Stimulated activated naive CD8-positive, alpha-beta T cell treated with anti-CD3 and anti-CD28 coated beads, Interleukin-15, amount 100 ng/mL, for 72 hours (primary cell): ENCODE measurements around the gene GPATCH1.
"Not testable (repeated sequence)": the region's sequence is repeated elsewhere in the genome, so short reads cannot be mapped to it uniquely, and the experiment has no call there.

Source experiments
- ATAC-seq: fragments of 150-1000 bp; cut with Tn5 transposase; 2 replicates; pipeline ENCODE4 v1.10.0; 2021; ENCODE audit warnings: mild to moderate bottlenecking, moderate library complexity
- DNase-seq, 2 donors: peaks; one replicate each; pipeline ENCODE4 v3.0.0; 2021 to 2022
- H3K27ac Mint-ChIP-seq, 2 donors: one replicate each; pipeline ENCODE4 v1.8.0; 2022; ENCODE audit warnings: mild to moderate bottlenecking in 2 of 2, mixed read lengths in 2 of 2, moderate library complexity in 2 of 2
- H3K27me3 Mint-ChIP-seq: one replicate; pipeline ENCODE4 v1.8.0; 2022; ENCODE audit warnings: mixed read lengths
- H3K4me1 Mint-ChIP-seq: one replicate; pipeline ENCODE4 v1.8.0; 2022; ENCODE audit warnings: mild to moderate bottlenecking, mixed read lengths
- H3K4me3 Mint-ChIP-seq, 2 donors: one replicate each; pipeline ENCODE4 v1.8.0; 2022; ENCODE audit warnings: mild to moderate bottlenecking in 2 of 2, mixed read lengths in 2 of 2, moderate library complexity in 1 of 2
- H3K9me3 Mint-ChIP-seq, 2 donors: one replicate each; pipeline ENCODE4 v1.8.0; 2022; ENCODE audit warnings: mixed read lengths in 2 of 2

GPATCH1 gene

GRCh38 chr19:33080761-33081681 lies at the start of gene GPATCH1:
GPATCH1 (plus strand) TSS chr19:33081181; CDS start chr19:33081194, 13 bp downstream.
- Mint-ChIP-seq H3K4me1 (peaks cover 29% of the 10 kb centered on the region), H3K27me3 (no peaks in the 10 kb centered on the region), H3K27ac (peak within 1 kb of the TSS; percentile 98 to 99), H3K4me3 (peak within 1 kb of the TSS; percentile 97), H3K9me3 (no peaks in the 10 kb centered on the region)
- peak; percentile 82 to 86 for DNase-seq
- ATAC-seq, result peak; percentile 97

- peaks cover 4% of the 10 kb centered on the region for H3K4me1 Mint-ChIP-seq
- DNase-seq (no peak), ATAC-seq (no peak)
- no peaks in the 10 kb centered on the region for H3K27me3 Mint-ChIP-seq
- H3K4me3 Mint-ChIP-seq, result no peak overlapping the region
- peaks cover 0 to 7% of the 10 kb centered on the region in 2 donors for H3K9me3 Mint-ChIP-seq
- peak overlapping the region in 1 of 2 donors; percentile 12 for H3K27ac Mint-ChIP-seq
Observed at GRCh38 chr19:33032218-33032781, 48.7 kb upstream of the GPATCH1 start.

GRCh38 chr19:33035461-33035860 lies 45.5 kb upstream of the GPATCH1 start:
- no peak for ATAC-seq
- no peak for DNase-seq
- H3K27me3 Mint-ChIP-seq, result no peaks in the 10 kb centered on the region
- no peak overlapping the region for H3K27ac Mint-ChIP-seq
- no peak overlapping the region for H3K4me3 Mint-ChIP-seq
- no peaks in the 10 kb centered on the region for H3K9me3 Mint-ChIP-seq
- peaks cover 15% of the 10 kb centered on the region for H3K4me1 Mint-ChIP-seq

GRCh38 chr19:33036370-33037167 lies 44.4 kb upstream of the GPATCH1 start:
- H3K27ac Mint-ChIP-seq, H3K27me3 Mint-ChIP-seq, DNase-seq, H3K4me3 Mint-ChIP-seq, ATAC-seq, H3K9me3 Mint-ChIP-seq: not testable (repeated sequence)
- peaks cover 15% of the 10 kb centered on the region for H3K4me1 Mint-ChIP-seq

GRCh38 chr19:33037168-33038025 lies 43.6 kb upstream of the GPATCH1 start:
- peak; percentile 18 to 23 for DNase-seq
- not testable (repeated sequence) for H3K27me3 Mint-ChIP-seq, ATAC-seq, H3K9me3 Mint-ChIP-seq
- Mint-ChIP-seq H3K4me3 (peak overlapping the region; percentile 77 to 82), H3K27ac (peak overlapping the region; percentile 8 to 91), H3K4me1 (peaks cover 15% of the 10 kb centered on the region)

- DNase-seq (no peak), ATAC-seq (no peak)
- no peak overlapping the region for H3K27ac Mint-ChIP-seq
Observed at GRCh38 chr19:33039108-33039599, 41.8 kb upstream of the GPATCH1 start.

GRCh38 chr19:33039815-33040214 lies 41.2 kb upstream of the GPATCH1 start:
- Mint-ChIP-seq H3K9me3 (no peaks in the 10 kb centered on the region), H3K27me3 (no peaks in the 10 kb centered on the region), H3K4me1 (peaks cover 15% of the 10 kb centered on the region), H3K4me3 (no peak overlapping the region), H3K27ac (no peak overlapping the region)
- no peak for DNase-seq
- no peak for ATAC-seq

More at GRCh38 chr19:33039108-33039599, 41.8 kb upstream of the GPATCH1 start:
- H3K4me1 Mint-ChIP-seq, result peaks cover 15% of the 10 kb centered on the region
- no peaks in the 10 kb centered on the region for H3K27me3 Mint-ChIP-seq
- no peak overlapping the region for H3K4me3 Mint-ChIP-seq
- no peaks in the 10 kb centered on the region for H3K9me3 Mint-ChIP-seq

GRCh38 chr19:33040994-33041827 lies 39.8 kb upstream of the GPATCH1 start:
- Mint-ChIP-seq H3K27me3 (no peaks in the 10 kb centered on the region), H3K4me3 (no peak overlapping the region), H3K27ac (no peak overlapping the region), H3K9me3 (no peaks in the 10 kb centered on the region), H3K4me1 (peaks cover 15% of the 10 kb centered on the region)
- ATAC-seq, result no peak
- DNase-seq, result no peak

- peaks cover 15% of the 10 kb centered on the region for H3K4me1 Mint-ChIP-seq
- not testable (repeated sequence) for H3K9me3 Mint-ChIP-seq, ATAC-seq, H3K27me3 Mint-ChIP-seq, DNase-seq, H3K27ac Mint-ChIP-seq, H3K4me3 Mint-ChIP-seq
Observed at GRCh38 chr19:33041828-33042160, 39.2 kb upstream of the GPATCH1 start.

- no peak overlapping the region for H3K27ac Mint-ChIP-seq
Observed at GRCh38 chr19:33047422-33047821, 33.6 kb upstream of the GPATCH1 start.

GRCh38 chr19:33048806-33049676 lies 31.9 kb upstream of the GPATCH1 start:
- no peak for DNase-seq
- no peaks in the 10 kb centered on the region for H3K27me3 Mint-ChIP-seq

More at GRCh38 chr19:33047422-33047821, 33.6 kb upstream of the GPATCH1 start:
- no peak for ATAC-seq
- Mint-ChIP-seq H3K4me3 (no peak overlapping the region), H3K9me3 (no peaks in the 10 kb centered on the region), H3K4me1 (no peaks in the 10 kb centered on the region), H3K27me3 (no peaks in the 10 kb centered on the region)
- no peak for DNase-seq

GRCh38 chr19:33050110-33050509 lies 30.9 kb upstream of the GPATCH1 start:
- no peak overlapping the region for H3K4me3 Mint-ChIP-seq
- DNase-seq, result no peak
- no peaks in the 10 kb centered on the region for H3K9me3 Mint-ChIP-seq
- H3K27ac Mint-ChIP-seq, result no peak overlapping the region
- H3K27me3 Mint-ChIP-seq, result no peaks in the 10 kb centered on the region
- ATAC-seq, result no peak
- H3K4me1 Mint-ChIP-seq, result no peaks in the 10 kb centered on the region

More at GRCh38 chr19:33048806-33049676, 31.9 kb upstream of the GPATCH1 start:
- no peaks in the 10 kb centered on the region for H3K9me3 Mint-ChIP-seq
- no peak for ATAC-seq
- no peak overlapping the region for H3K4me3 Mint-ChIP-seq
- no peaks in the 10 kb centered on the region for H3K4me1 Mint-ChIP-seq
- no peak overlapping the region for H3K27ac Mint-ChIP-seq

GRCh38 chr19:33052352-33052972 lies 28.5 kb upstream of the GPATCH1 start:
- Mint-ChIP-seq H3K27ac (peak overlapping the region in 1 of 2 donors; percentile 72), H3K4me1 (no peaks in the 10 kb centered on the region), H3K27me3 (no peaks in the 10 kb centered on the region), H3K4me3 (no peak overlapping the region), H3K9me3 (no peaks in the 10 kb centered on the region)
- no peak for DNase-seq
- no peak for ATAC-seq
